UCSD-AML1 (cell line): ENCODE measurements around the gene BCO1.

ENCODE experiments used
- DNase-seq: peaks from one replicate; lab custom pipeline; 2025; ENCODE audit not compliant: unreplicated experiment; lab: John Stamatoyannopoulos, UW

The BCO1 gene

DNA sequence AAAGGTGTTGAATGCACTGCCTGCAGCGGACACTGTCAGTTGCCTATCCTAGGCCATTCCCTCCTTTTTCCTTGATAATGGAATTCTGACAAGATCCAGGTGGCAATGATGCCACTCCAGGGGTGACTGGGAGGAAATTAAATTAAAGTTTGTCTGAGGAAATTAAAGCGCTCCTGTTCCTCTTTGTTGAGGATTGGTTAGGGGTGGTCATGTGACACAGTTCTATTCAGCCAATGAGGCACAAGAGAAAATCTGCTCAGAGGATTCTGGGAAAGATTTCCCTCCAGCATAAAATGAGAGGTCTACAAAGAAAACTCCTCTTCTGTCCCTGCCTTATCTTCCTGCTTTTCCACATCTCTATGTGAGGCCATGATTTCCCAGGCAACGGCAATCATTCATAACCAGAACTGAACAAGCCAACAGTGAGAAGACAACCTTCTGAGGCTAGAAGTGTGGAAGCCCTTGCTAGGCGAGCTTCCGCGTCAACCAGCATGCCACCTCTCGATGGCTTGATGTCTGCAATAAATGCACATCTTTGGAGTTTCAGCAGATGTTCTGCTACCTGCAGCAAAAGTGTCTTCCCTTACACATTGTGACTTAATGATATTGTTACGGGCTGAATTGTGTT lies 5.6 kb upstream of the BCO1 start:
- DNase-seq, result no peak

DNA sequence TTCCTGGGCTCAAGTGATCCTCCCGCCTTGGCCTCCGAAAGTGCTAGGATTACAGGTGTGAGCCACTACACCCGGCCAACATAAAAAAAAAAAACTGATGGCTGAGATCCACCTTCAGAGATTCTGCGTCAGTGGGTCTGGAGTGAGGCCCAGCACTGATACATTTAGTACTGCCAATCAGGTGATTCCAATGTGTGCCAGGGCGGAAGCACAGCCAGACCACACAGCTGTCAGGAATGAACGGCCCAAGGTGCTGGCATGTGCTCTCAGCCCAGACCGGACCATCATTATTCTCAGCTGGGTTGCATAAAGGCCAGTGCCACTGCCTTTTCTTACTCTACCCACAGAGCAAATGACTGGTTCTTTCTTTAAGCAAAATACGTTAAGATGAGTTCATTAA lies 1.2 kb upstream of the BCO1 start:
- DNase-seq, result no peak

DNA sequence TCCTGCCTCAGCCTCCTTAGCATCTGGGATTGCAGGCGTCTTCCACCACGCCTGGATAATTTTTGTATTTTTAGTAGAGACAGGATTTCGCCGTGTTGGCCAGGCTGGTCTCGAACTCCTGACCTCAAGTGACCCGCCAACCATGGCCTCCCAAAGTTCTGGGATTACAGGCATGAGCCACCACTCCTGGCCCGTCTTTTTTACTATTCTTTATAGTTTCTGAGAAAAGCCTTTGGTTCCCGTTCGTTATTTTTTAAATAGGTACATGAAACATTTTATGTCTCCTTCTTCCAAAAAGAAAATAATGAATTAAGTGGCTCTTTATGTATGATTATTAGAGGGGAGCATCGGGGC lies 570 bp upstream of the BCO1 start:
- no peak for DNase-seq

DNA sequence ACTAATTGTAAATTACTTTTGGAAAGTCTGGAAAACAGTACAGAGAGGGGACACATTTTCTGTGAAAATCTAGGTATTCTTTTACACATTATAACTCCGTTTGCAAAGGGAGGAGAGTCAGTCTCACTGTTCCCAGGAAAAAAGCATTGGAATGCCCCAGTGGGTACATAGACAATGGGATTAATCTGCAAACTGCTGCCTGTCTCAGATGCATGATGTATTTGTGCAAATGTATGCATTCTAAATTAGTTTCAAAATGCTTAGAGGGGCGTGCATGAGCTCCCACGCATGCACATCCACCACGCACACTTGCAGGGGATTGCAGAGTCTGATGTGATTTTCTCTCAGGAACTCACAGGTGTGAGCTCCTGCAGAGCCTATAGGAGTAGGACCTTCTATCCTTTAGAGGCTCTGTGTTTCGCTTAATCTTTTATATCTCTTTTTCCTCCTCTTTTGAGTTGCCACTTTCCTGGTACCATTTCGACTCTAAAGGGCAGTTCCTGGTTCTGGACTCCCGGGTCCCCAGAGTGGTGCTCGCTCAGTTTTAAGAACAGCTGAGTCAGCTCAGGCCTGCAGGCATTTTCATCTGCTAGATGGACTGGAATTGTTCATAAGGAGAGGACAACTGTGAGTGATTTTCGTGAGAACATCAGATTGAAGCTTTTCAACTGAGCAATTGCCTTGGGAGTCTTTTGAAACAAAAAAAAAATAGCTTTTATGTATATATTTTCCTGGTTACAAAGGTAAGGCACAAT lies 1.1 kb downstream of the BCO1 start:
- no peak for DNase-seq

DNA sequence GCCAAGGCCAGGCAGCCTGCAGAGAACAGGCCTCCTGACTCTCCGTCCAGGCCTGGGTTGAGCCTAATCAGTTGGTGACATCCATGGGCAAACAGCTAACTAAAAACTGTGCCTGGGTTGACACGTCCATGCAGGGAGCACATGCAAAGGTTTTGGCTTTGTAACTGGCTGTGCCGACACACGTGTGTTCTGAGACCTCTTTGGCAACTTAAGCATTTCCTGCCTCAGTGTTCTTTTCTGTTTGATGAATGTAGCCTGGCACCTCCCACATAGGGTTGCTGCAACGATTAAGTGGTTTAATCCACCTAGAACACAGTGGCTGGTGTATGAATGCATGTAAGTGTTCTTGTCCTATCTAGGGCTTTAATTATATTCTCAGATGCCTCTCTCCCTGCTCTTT lies 3.2 kb downstream of the BCO1 start:
- no peak for DNase-seq

DNA sequence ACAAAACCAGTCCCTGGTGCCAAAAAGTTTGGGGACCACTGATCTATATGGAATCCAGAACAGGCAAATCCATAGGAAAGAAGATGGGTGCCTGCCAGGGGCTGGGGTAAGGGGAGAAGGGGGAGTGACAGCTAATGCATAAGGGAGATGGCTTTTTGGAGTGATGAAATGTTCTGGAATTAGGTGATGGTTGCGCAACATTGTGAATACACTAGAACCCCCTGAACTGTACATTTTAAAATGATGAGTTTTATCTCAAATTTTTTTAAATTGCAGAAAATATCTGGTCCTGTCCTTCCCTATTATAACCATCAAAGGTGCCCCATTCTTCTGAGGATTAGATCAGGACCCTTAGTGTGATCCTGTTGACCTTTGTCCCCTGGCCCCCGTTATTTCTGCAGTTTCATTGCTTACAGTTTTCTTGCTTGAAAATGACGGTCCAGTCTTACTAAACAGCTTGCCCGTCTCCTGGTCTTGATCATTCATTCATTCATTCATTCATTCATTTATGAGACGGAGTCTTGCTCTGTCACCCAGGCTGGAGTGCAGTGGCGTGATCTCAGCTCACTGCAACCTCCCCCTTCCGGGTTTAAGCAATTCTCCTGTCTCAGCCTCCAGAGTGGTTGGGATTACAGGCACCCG lies 4.6 kb downstream of the BCO1 start:
- DNase-seq, result no peak

DNA sequence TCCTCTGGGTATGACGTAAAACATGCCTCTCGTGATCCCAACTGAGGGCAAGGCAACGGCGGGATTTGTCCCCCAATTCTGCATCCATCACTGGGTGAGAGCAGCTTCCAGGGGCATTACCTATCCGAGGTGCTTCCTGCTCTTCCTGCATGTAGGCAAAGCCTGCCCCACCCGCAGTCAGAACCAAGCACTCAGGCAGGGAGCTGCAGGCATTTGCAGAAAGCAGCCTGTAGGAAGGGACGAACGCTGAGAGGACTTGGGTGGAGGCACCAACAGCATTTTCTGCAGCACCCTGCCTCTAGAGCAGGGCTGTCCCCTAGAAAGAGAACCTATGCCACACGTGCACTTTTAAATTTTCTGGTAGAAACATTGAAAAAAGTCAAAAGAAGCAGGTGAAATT lies 5.5 kb downstream of the BCO1 start:
- DNase-seq, result no peak

DNA sequence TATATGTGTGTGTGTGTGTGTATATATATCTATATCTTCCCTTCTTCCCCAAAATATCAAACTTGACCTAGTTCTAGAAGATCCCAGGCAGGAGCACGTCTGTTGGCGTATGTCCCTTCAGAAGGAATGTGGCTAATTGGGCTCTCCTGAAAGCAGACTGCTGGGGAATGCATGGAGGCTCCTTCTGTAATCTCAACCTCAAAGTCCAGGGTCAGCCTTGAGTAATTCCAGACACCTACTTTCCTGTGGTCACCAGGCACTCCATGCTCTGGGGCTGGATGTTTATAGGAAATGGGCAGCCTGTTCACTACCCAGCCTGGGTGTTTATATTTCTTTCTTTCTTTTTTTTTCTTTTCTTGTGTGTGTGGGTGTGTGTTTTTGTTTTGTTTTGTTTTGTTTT lies 13.4 kb downstream of the BCO1 start:
- no peak for DNase-seq

DNA sequence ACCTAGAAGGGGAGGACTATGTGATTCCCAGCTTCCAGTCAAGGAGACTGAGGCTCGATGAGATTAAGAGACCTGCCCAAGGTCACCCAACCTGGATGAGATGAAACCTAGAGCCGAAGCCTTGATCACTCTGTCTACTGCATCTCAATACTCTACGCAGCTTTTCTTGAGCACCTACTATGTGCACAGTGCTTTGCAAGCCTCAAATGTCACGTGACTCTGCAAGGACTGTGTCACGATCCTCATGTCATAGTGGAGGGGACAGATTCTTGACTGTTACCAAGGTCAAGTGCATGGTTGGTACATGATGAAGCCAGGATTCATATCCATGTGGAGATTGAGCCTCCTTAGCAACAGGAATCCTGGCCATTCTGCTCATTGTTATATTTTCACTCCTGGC lies 14.7 kb downstream of the BCO1 start:
- DNase-seq, result no peak

DNA sequence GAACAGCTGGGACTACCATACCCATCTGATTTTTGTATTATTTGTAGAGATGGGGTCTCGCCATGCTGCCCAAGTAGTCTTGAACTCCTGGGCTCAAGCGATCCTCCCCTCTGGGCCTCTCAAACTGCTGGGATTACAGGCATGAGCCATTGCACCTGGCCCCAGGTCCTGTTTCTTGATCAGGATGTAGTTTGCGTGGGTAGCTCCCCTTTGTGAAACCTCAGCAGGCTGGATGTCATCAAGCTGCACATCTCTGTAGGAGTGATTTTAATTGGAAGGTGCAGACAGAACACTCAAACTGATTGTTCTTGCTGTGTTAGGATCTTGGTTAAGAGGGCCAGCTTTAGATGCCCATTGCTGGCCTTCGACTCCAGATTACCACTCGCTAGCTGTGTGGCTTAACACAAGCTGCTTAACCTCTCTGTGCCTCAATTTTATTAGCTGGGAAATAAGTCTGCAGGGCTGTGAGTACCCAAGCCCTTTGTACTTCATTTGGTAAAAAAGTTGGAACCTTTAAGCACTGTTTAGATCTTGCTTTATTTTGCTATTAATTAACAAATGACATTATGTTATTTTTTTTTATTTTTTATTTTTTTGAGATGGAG lies 16.5 kb downstream of the BCO1 start:
- no peak for DNase-seq

DNA sequence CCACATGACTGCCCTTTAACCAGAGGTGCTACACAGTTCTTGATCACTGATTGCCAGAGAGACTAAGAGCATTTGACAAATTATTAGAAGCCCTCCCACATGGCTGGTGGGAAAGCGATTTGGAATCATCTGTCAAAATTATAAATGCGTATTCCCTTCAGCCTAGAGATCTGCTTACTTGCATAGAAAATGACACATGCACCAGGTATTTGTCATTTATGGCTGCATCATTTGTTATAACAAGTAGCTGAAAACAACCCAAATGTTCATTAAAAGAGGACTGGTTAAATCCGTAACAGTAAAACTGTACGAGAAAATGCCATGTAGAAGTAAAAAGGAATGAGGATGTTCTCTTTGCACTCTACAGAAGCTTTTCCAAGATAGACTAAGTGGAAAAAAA lies 21.4 kb downstream of the BCO1 start:
- DNase-seq, result no peak

DNA sequence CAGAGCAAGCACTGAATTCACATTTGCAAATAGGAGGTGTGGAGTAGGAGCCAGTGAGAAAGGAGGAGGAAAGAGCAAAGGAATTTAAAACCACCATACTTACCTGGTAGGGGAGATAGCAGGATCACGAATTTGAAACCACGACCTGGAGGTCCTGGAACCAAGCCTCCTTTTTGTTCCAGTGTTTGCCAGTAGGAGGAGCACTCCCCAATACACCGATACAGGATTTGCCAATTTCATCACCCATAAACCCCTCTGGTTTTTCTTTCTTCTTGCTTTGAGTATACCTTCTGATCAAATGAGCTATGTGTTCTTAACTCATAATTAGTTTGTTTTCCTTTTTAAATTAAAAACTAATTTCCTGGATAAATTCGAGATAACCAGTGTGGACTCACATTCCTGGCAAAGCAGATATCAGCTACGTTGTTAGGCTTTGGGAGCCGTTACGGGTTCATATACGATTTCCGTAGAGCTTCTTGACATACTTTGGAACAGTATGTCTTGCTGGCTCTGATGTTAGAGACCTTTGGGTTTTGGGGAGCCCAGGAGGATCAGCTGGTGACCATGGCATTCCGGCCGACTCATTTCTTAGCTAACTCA lies 22.7 kb downstream of the BCO1 start:
- DNase-seq, result no peak

DNA sequence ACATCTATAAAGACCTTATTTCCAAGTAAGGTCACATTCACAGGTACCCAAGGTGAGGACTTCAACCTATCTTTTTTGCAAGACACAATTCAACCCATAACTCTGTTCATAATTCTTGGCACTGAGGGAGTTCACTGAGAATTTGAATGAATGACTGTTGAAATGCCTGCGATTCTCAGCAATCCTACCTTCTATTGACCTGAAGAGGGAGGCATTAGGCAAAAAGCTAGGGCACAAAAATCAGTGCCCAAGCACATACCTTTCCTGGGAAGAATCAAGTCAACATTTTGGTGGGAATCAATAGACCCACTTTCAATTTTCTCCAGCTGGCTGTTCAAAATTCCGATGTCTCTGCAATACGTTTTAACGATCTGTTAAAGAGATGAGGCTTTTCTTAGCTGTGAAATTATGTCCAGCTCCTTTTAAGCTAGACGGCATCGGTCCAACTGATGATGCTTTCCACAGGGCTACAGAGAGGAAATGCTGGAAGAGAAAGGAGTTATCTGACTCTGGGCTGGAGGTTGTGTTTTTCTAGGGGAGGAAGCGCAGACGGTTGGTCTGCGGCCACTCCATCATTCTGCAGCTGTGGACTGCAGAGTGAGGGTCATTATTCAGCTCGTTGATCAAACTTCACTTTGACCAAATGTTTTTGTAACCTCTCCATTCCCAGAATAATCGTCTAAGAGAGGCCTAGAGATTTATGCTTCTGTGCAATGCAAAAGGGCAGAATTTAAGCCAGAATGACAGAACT lies 25.2 kb downstream of the BCO1 start:
- DNase-seq, result no peak

DNA sequence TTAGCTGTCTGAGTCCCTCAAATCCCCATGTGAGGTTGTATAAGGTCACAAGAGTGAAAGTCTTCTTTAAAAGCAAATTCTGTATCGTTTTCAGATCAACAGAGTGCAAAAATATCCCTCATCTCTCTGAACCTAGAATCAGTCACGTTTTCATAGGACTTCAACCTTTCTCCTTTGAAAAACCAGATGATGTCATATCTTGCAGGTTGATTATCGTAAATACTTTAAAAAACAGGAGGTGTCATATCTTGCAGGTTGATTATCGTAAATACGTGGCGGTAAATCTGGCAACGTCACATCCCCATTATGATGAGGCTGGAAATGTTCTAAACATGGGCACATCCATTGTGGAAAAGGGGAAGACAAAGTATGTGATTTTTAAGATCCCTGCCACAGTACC lies 25.9 kb downstream of the BCO1 start:
- DNase-seq, result no peak

DNA sequence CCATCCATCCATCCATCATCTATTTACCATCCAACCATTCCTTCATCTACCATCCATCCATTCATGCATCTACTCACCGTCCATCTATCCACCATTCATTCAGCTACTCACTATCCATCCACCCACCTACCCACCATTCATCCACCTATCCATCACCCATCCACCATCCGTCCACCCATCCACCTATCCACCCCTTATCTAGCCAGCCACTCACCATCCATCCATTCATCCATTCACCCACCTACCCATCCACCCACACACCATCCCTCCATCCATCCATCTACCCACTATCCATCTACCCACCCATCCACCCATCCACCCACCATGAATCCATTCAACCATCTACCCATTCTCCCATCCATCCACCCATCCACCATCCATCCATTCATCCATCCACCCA lies 26.6 kb downstream of the BCO1 start:
- no peak for DNase-seq

DNA sequence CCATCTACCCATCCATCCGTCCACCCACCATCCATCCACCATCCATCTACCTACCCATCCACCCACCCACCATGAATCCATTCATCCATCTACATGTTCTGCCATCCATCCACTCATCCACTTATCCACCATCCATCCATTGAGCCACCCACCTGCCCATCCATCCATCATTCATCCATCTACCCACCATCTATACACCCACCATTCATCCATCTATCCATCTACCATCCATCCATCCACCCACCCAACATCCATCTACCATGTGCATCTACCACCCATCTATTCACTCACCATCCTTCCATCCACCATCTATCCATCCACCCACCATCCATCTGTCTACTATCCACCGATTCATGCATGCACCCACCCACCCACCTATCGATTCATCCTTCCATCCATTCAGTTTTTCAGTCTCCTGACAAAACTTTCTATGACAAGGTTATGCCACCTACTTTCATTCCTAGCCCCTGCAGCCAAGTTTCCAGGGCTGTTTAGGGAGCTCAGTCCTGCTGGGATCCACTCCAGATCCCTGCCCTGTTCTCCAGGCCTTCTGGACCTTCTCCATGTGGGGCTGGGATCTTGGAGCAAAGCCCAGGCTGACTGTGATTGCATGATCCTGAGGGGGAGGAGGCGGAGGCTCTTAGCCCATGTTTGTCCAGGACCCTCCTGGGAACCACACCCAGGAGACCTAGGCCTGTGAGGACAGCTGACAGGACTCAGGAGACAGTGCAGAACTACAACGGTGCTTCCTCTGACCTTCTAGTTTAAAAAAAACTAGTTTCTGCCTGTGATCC lies 27.4 kb downstream of the BCO1 start:
- DNase-seq, result no peak

DNA sequence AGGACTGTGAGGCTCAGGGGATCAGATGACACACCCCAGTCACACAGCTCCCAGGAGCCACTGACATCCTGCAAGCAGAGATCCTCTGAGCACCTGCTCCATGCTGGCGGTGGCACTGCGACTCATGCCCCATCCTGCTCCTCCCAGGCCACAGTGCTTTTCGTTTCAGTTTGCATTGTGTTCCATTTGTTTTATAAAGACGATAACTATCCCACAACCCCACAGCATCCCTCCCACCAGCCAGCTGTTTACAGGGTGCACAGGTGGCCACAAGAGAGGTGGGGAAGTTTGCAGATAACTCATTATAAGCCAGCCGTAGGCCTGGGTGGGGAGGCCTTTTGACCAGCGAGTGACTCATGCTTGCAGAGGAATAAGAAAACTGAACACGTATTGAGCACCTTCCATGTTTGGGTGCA lies 28.2 kb downstream of the BCO1 start:
- DNase-seq, result no peak

DNA sequence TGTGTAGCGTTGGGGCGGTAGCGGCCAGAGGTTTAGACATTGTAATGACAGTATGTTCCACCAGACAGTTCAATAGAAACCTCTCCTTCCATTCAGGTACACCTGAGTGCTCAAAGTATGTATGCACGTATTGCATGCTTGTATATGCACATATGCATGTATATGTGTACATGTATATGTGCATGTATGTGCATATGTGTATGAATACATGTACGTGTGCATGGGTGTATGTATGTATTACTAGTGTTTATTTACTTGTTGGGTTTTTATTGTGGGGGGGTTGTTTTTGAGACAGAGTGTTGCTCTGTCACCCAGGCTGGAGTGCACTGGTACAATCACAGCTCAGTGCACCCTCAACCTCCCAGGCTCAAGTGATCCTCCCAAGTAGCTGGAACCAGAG lies 30.0 kb downstream of the BCO1 start:
- no peak for DNase-seq

DNA sequence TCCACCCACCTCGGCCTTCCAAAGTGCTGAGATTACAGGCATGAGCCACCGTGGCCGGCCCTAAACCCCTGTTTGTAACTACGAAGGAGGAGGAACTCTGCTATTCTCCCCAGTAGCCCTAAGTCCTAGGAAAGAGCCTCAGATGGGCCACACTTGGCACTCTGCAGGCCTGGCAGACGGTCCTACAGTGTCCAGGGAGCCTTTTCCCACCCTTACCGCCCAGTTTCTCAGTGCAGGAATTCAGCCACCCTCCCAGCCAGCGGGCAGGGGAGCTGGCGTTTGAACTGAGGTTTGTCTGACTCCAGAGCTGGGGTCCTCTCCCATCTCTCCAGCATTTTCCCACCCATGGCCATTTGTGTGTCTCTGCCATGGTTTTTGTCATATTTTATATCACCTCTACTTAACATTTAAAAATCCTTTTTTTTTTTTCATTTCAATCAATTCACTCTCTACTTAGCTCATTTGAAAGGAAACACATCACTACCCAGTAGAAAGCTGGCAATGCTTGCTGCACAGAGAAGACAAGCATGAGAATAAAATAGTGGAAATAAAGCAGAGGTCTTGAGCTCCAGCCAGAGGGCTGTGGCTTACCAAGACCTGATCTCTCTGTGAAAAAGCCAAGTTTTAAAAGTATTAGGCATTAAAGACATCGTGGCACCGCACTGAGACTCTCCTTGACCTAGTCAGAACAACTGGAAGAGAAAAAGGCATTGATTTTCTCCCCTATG lies 34.9 kb downstream of the BCO1 start:
- no peak for DNase-seq

DNA sequence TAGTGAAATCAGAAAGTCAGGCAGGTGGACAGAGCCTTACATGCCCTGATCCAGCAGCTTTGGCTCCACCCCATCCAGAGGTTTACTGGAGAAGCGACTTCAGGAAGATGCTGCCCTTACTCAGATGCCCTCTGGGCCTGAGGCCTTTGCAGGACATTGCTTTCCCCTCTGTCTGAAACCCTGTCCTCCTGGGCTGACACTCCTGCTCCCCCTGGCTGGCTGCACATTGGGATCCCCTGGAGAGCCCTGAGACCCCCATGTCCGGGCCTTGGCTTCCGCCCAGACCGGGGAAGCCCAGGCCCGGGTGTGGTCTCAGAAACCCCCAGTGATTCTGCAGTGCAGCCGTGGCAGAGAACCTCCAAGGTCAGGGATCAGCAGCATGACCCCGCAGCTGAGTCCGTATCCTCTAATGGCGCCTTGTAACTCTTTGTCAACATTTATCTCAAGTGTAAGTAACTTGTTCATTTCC lies 36.6 kb downstream of the BCO1 start:
- DNase-seq, result no peak
